ENCODE results near the gene CNNM4. TPM values are rescaled to one million over a fixed set of nuclear protein-coding genes. Genes with fewer than 3 reads are reported as not detected.

CNNM4 gene
- polyA plus RNA-seq, 4 donors: 1.6 to 30.0 (median 6.8) TPM

- peak in 1 of 2 donors; percentile 62 for DNase-seq
- Histone ChIP-seq H3K9me3 (ENCODE audit: control insufficient read depth in 2 of 2, insufficient read depth in 1 of 2, low read depth in 1 of 2, low read length in 1 of 2) (no peaks in the 10 kb centered on the region), H3K27me3 (ENCODE audit: control insufficient read depth in 3 of 3, insufficient read depth in 3 of 3, low read length in 3 of 3) (no peaks in the 10 kb centered on the region), H3K4me3 (ENCODE audit: low read depth in 1 of 3, low read length in 3 of 3) (no peak overlapping the region), H3K36me3 (ENCODE audit: control insufficient read depth in 3 of 3, insufficient read depth in 2 of 3, low read depth in 1 of 3, low read length in 3 of 3) (peaks cover 7 to 48% (median 7%) of the 10 kb centered on the region in 3 donors), H3K4me1 (ENCODE audit: control insufficient read depth in 3 of 3, insufficient read depth in 2 of 3, low read depth in 1 of 3, low read length in 2 of 3) (peaks cover 0 to 24% (median 9%) of the 10 kb centered on the region in 3 donors), H3K27ac (ENCODE audit: low read depth in 1 of 3, low read length in 2 of 3) (peak overlapping the region in 1 of 3 donors; percentile 79)
- WGBS, 3 donors: 79 to 89% (median 85%) methylated on average over 3 of the region's 3 CpGs
- FAIRE-seq: no peak
Observed at GRCh38 chr2:96733931-96734330, 26.8 kb upstream of the CNNM4 start.

GRCh38 chr2:96734880-96735583 lies 25.7 kb upstream of the CNNM4 start:
- WGBS, 3 donors: 61 to 79% (median 74%) methylated on average over 8 of the region's 8 CpGs
- Histone ChIP-seq H3K4me3 (ENCODE audit: low read depth in 1 of 3, low read length in 3 of 3) (no peak overlapping the region), H3K36me3 (ENCODE audit: control insufficient read depth in 3 of 3, insufficient read depth in 2 of 3, low read depth in 1 of 3, low read length in 3 of 3) (peaks cover 7 to 46% (median 7%) of the 10 kb centered on the region in 3 donors), H3K4me1 (ENCODE audit: control insufficient read depth in 3 of 3, insufficient read depth in 2 of 3, low read depth in 1 of 3, low read length in 2 of 3) (peaks cover 0 to 24% (median 12%) of the 10 kb centered on the region in 3 donors), H3K27ac (ENCODE audit: low read depth in 1 of 3, low read length in 2 of 3) (peak overlapping the region in 2 of 3 donors; percentile 59 to 79), H3K9me3 (ENCODE audit: control insufficient read depth in 2 of 2, insufficient read depth in 1 of 2, low read depth in 1 of 2, low read length in 1 of 2) (no peaks in the 10 kb centered on the region), H3K27me3 (ENCODE audit: control insufficient read depth in 3 of 3, insufficient read depth in 3 of 3, low read length in 3 of 3) (no peaks in the 10 kb centered on the region)
- FAIRE-seq (no peak), DNase-seq (no peak)

GRCh38 chr2:96737251-96737650 lies 23.5 kb upstream of the CNNM4 start:
- H3K4me1 ChIP-seq (ENCODE audit: control insufficient read depth in 3 of 3, insufficient read depth in 2 of 3, low read depth in 1 of 3, low read length in 2 of 3): peaks cover 0 to 24% (median 12%) of the 10 kb centered on the region in 3 donors
- no peaks in the 10 kb centered on the region for H3K27me3 ChIP-seq (ENCODE audit: control insufficient read depth in 3 of 3, insufficient read depth in 3 of 3, low read length in 3 of 3)
- DNase-seq (no peak), FAIRE-seq (no peak)
- H3K9me3 ChIP-seq (ENCODE audit: control insufficient read depth in 2 of 2, insufficient read depth in 1 of 2, low read depth in 1 of 2, low read length in 1 of 2): no peaks in the 10 kb centered on the region
- WGBS, 3 donors: 61 to 81% (median 70%) methylated on average over 2 of the region's 2 CpGs
- no peak overlapping the region for H3K27ac ChIP-seq (ENCODE audit: low read depth in 1 of 3, low read length in 2 of 3)
- H3K36me3 ChIP-seq (ENCODE audit: control insufficient read depth in 3 of 3, insufficient read depth in 2 of 3, low read depth in 1 of 3, low read length in 3 of 3): peaks cover 4 to 25% (median 7%) of the 10 kb centered on the region in 3 donors
- H3K4me3 ChIP-seq (ENCODE audit: low read depth in 1 of 3, low read length in 3 of 3): no peak overlapping the region

- Histone ChIP-seq H3K4me3 (ENCODE audit: low read depth in 1 of 3, low read length in 3 of 3) (no peak overlapping the region), H3K36me3 (ENCODE audit: control insufficient read depth in 3 of 3, insufficient read depth in 2 of 3, low read depth in 1 of 3, low read length in 3 of 3) (peaks cover 4 to 20% (median 7%) of the 10 kb centered on the region in 3 donors), H3K27ac (ENCODE audit: low read depth in 1 of 3, low read length in 2 of 3) (peak overlapping the region in 1 of 3 donors; percentile 13), H3K4me1 (ENCODE audit: control insufficient read depth in 3 of 3, insufficient read depth in 2 of 3, low read depth in 1 of 3, low read length in 2 of 3) (peaks cover 0 to 24% (median 12%) of the 10 kb centered on the region in 3 donors), H3K9me3 (ENCODE audit: control insufficient read depth in 2 of 2, insufficient read depth in 1 of 2, low read depth in 1 of 2, low read length in 1 of 2) (no peaks in the 10 kb centered on the region), H3K27me3 (ENCODE audit: control insufficient read depth in 3 of 3, insufficient read depth in 3 of 3, low read length in 3 of 3) (no peaks in the 10 kb centered on the region)
- 47 to 74% (median 61%) methylated on average over 2 of the region's 2 CpGs for whole genome bisulfite sequencing, 3 donors
- DNase-seq: no peak
- FAIRE-seq: no peak
Observed at GRCh38 chr2:96737831-96738230, 22.9 kb upstream of the CNNM4 start.

GRCh38 chr2:96739076-96739632 lies 21.5 kb upstream of the CNNM4 start:
- peaks cover 0 to 15% (median under 1%) of the 10 kb centered on the region in 3 donors for H3K36me3 ChIP-seq (ENCODE audit: control insufficient read depth in 3 of 3, insufficient read depth in 2 of 3, low read depth in 1 of 3, low read length in 3 of 3)
- WGBS, 3 donors: 5 to 17% (median 7%) methylated on average over 4 of the region's 4 CpGs
- H3K4me3 ChIP-seq (ENCODE audit: low read depth in 1 of 3, low read length in 3 of 3): peak overlapping the region; percentile 77 to 81 (median 78)
- DNase-seq: peak; percentile 20 to 59
- no peak for FAIRE-seq
- H3K27me3 ChIP-seq (ENCODE audit: control insufficient read depth in 3 of 3, insufficient read depth in 3 of 3, low read length in 3 of 3): no peaks in the 10 kb centered on the region
- H3K27ac ChIP-seq (ENCODE audit: low read depth in 1 of 3, low read length in 2 of 3): peak overlapping the region; percentile 22 to 80 (median 66)
- no peaks in the 10 kb centered on the region for H3K9me3 ChIP-seq (ENCODE audit: control insufficient read depth in 2 of 2, insufficient read depth in 1 of 2, low read depth in 1 of 2, low read length in 1 of 2)
- H3K4me1 ChIP-seq (ENCODE audit: control insufficient read depth in 3 of 3, insufficient read depth in 2 of 3, low read depth in 1 of 3, low read length in 2 of 3): peaks cover 0 to 17% (median 12%) of the 10 kb centered on the region in 3 donors

- Histone ChIP-seq H3K36me3 (ENCODE audit: control insufficient read depth in 3 of 3, insufficient read depth in 2 of 3, low read depth in 1 of 3, low read length in 3 of 3) (peaks cover 0 to 12% (median 0%) of the 10 kb centered on the region in 3 donors), H3K27ac (ENCODE audit: low read depth in 1 of 3, low read length in 2 of 3) (peak within 1 kb of the TSS; percentile 22 to 80 (median 66)), H3K27me3 (ENCODE audit: control insufficient read depth in 3 of 3, insufficient read depth in 3 of 3, low read length in 3 of 3) (no peaks in the 10 kb centered on the region), H3K4me1 (ENCODE audit: control insufficient read depth in 3 of 3, insufficient read depth in 2 of 3, low read depth in 1 of 3, low read length in 2 of 3) (peaks cover 0 to 12% (median 10%) of the 10 kb centered on the region in 3 donors), H3K9me3 (ENCODE audit: control insufficient read depth in 2 of 2, insufficient read depth in 1 of 2, low read depth in 1 of 2, low read length in 1 of 2) (no peaks in the 10 kb centered on the region), H3K4me3 (ENCODE audit: low read depth in 1 of 3, low read length in 3 of 3) (peak within 1 kb of the TSS; percentile 77 to 81 (median 78))
- DNase-seq (peak; percentile 98 to 99), FAIRE-seq (peak; percentile 67)
- WGBS, 3 donors: 0 to 1% (median 0%) methylated on average over 37 to 43 of the region's 43 CpGs
Observed at GRCh38 chr2:96739633-96740428, 20.9 kb upstream of the CNNM4 start, which contains the start of gene LMAN2L. LMAN2L (minus strand) TSS chr2:96740064; CDS start chr2:96740040, 24 bp downstream.

- H3K36me3 ChIP-seq (ENCODE audit: control insufficient read depth in 3 of 3, insufficient read depth in 2 of 3, low read depth in 1 of 3, low read length in 3 of 3): no peaks in the 10 kb centered on the region
- no peaks in the 10 kb centered on the region for H3K9me3 ChIP-seq (ENCODE audit: control insufficient read depth in 2 of 2, insufficient read depth in 1 of 2, low read depth in 1 of 2, low read length in 1 of 2)
- H3K4me1 ChIP-seq (ENCODE audit: control insufficient read depth in 3 of 3, insufficient read depth in 2 of 3, low read depth in 1 of 3, low read length in 2 of 3): no peaks in the 10 kb centered on the region
- H3K27ac ChIP-seq (ENCODE audit: low read depth in 1 of 3, low read length in 2 of 3): no peak overlapping the region
- 56 to 78% (median 73%) methylated on average over 6 of the region's 6 CpGs for WGBS, 3 donors
- H3K27me3 ChIP-seq (ENCODE audit: control insufficient read depth in 3 of 3, insufficient read depth in 3 of 3, low read length in 3 of 3): no peaks in the 10 kb centered on the region
- no peak for FAIRE-seq
- DNase-seq: no peak
- no peak overlapping the region for H3K4me3 ChIP-seq (ENCODE audit: low read depth in 1 of 3, low read length in 3 of 3)
Observed at GRCh38 chr2:96747061-96747617, 13.6 kb upstream of the CNNM4 start.

- Histone ChIP-seq H3K9me3 (ENCODE audit: control insufficient read depth in 2 of 2, insufficient read depth in 1 of 2, low read depth in 1 of 2, low read length in 1 of 2) (no peaks in the 10 kb centered on the region), H3K27me3 (ENCODE audit: control insufficient read depth in 3 of 3, insufficient read depth in 3 of 3, low read length in 3 of 3) (no peaks in the 10 kb centered on the region), H3K36me3 (ENCODE audit: control insufficient read depth in 3 of 3, insufficient read depth in 2 of 3, low read depth in 1 of 3, low read length in 3 of 3) (no peaks in the 10 kb centered on the region), H3K27ac (ENCODE audit: low read depth in 1 of 3, low read length in 2 of 3) (no peak overlapping the region), H3K4me3 (ENCODE audit: low read depth in 1 of 3, low read length in 3 of 3) (no peak overlapping the region), H3K4me1 (ENCODE audit: control insufficient read depth in 3 of 3, insufficient read depth in 2 of 3, low read depth in 1 of 3, low read length in 2 of 3) (no peaks in the 10 kb centered on the region)
- FAIRE-seq: no peak
- WGBS, 3 donors: 86 to 90% (median 90%) methylated on average over 9 of the region's 9 CpGs
- DNase-seq: no peak
Observed at GRCh38 chr2:96751800-96752199, 8.9 kb upstream of the CNNM4 start.
